ENCODE data around the gene JKAMP.

Gene JKAMP

GRCh38 chr14:59463787-59464485, 20.4 kb upstream of the JKAMP start:
- TF ChIP-seq JUND (IDR thresholded peaks at IDR 0.05; ENCODE audit: low read depth) = no peak
- no peak for DNase-seq (ENCODE audit: low read depth in 1 of 2, low spot score in 1 of 2)
- in situ Hi-C loops (cut with HindIII; ENCODE audit: low pct_unique_long_range_greater_than_20kb, low sequenced_read_pairs) = no loop called here

- no peak for DNase-seq (ENCODE audit: low read depth in 1 of 2, low spot score in 1 of 2)
- in situ Hi-C loops (cut with HindIII; ENCODE audit: low pct_unique_long_range_greater_than_20kb, low sequenced_read_pairs) = no loop called here
- no peak for TF ChIP-seq JUND (IDR thresholded peaks at IDR 0.05; ENCODE audit: low read depth)
These were observed 19.6 kb upstream of the JKAMP start for GRCh38 chr14:59464486-59465315.

- DNase-seq (ENCODE audit: low read depth in 1 of 2, low spot score in 1 of 2) = no peak
- in situ Hi-C loops (cut with HindIII; ENCODE audit: low pct_unique_long_range_greater_than_20kb, low sequenced_read_pairs) = no loop called here
These were observed 18.8 kb upstream of the JKAMP start, which contains the start of gene GPR135 for GRCh38 chr14:59465316-59466135. Gene GPR135 (minus strand): TSS chr14:59465380. CDS start chr14:59465226, 154 bp downstream.

GRCh38 chr14:59474172-59474571, 10.1 kb upstream of the JKAMP start:
- no peak for TF ChIP-seq JUND (IDR thresholded peaks at IDR 0.05; ENCODE audit: low read depth)
- DNase-seq (ENCODE audit: low read depth in 1 of 2, low spot score in 1 of 2) = no peak
- in situ Hi-C loops (cut with HindIII; ENCODE audit: low pct_unique_long_range_greater_than_20kb, low sequenced_read_pairs) = no loop called here

More at GRCh38 chr14:59465316-59466135, 18.8 kb upstream of the JKAMP start, which contains the start of gene GPR135:
- no peak for TF ChIP-seq JUND (IDR thresholded peaks at IDR 0.05; ENCODE audit: low read depth)

- no peak for TF ChIP-seq JUND (IDR thresholded peaks at IDR 0.05; ENCODE audit: low read depth)
- in situ Hi-C loops (cut with HindIII; ENCODE audit: low pct_unique_long_range_greater_than_20kb, low sequenced_read_pairs) = no loop called here
- no peak for DNase-seq (ENCODE audit: low read depth in 1 of 2, low spot score in 1 of 2)
These were observed 8.6 kb upstream of the JKAMP start for GRCh38 chr14:59475709-59476108.

GRCh38 chr14:59478540-59478939, 5.8 kb upstream of the JKAMP start:
- no peak for TF ChIP-seq JUND (IDR thresholded peaks at IDR 0.05; ENCODE audit: low read depth)
- DNase-seq (ENCODE audit: low read depth in 1 of 2, low spot score in 1 of 2) = no peak
- in situ Hi-C loops (cut with HindIII; ENCODE audit: low pct_unique_long_range_greater_than_20kb, low sequenced_read_pairs) = no loop called here

- in situ Hi-C loops (cut with HindIII; ENCODE audit: low pct_unique_long_range_greater_than_20kb, low sequenced_read_pairs) = no loop called here
These were observed 4.2 kb upstream of the JKAMP start for GRCh38 chr14:59480166-59480565.

GRCh38 chr14:59481407-59481806, 2.9 kb upstream of the JKAMP start:
- no peak for DNase-seq (ENCODE audit: low read depth in 1 of 2, low spot score in 1 of 2)
- TF ChIP-seq JUND (IDR thresholded peaks at IDR 0.05; ENCODE audit: low read depth) = no peak
- in situ Hi-C loops (cut with HindIII; ENCODE audit: low pct_unique_long_range_greater_than_20kb, low sequenced_read_pairs) = no loop called here

More at GRCh38 chr14:59480166-59480565, 4.2 kb upstream of the JKAMP start:
- TF ChIP-seq JUND (IDR thresholded peaks at IDR 0.05; ENCODE audit: low read depth) = no peak
- DNase-seq (ENCODE audit: low read depth in 1 of 2, low spot score in 1 of 2) = no peak

- no peak for TF ChIP-seq JUND (IDR thresholded peaks at IDR 0.05; ENCODE audit: low read depth)
- in situ Hi-C loops (cut with HindIII; ENCODE audit: low pct_unique_long_range_greater_than_20kb, low sequenced_read_pairs) = no loop called here
- no peak for DNase-seq (ENCODE audit: low read depth in 1 of 2, low spot score in 1 of 2)
These were observed 2.3 kb upstream of the JKAMP start for GRCh38 chr14:59481871-59482540.

- peak in 1 of 2 experiments; percentile 14 for DNase-seq (ENCODE audit: low read depth in 1 of 2, low spot score in 1 of 2)
- in situ Hi-C loops (cut with HindIII; ENCODE audit: low pct_unique_long_range_greater_than_20kb, low sequenced_read_pairs) = no loop called here
- TF ChIP-seq JUND (IDR thresholded peaks at IDR 0.05; ENCODE audit: low read depth) = no peak
These were observed 1.6 kb upstream of the JKAMP start for GRCh38 chr14:59482541-59483331.

- no peak for TF ChIP-seq JUND (IDR thresholded peaks at IDR 0.05; ENCODE audit: low read depth)
- in situ Hi-C loops (cut with HindIII; ENCODE audit: low pct_unique_long_range_greater_than_20kb, low sequenced_read_pairs) = no loop called here
- no peak for DNase-seq (ENCODE audit: low read depth in 1 of 2, low spot score in 1 of 2)
These were observed 954 bp upstream of the JKAMP start for GRCh38 chr14:59483363-59483762.

All from T47D (cell line).